Chondrocyte (in vitro differentiated cells): ENCODE data around the gene LXN. TPM values are rescaled to one million over a fixed set of nuclear protein-coding genes. Genes with fewer than 3 reads are reported as not detected.

Source experiments
- DNase-seq: peaks from one replicate; pipeline ENCODE4 v3.0.0; 2021; ENCODE audit warnings: mixed read lengths, low spot score
- H3K27ac Mint-ChIP-seq: one replicate; pipeline ENCODE4 v1.8.0; 2021; ENCODE audit warnings: mild to moderate bottlenecking, moderate library complexity, mixed read lengths; ENCODE audit not compliant: unreplicated experiment
- H3K27me3 Mint-ChIP-seq: 2 replicates; pipeline ENCODE4 v1.8.0; 2021; ENCODE audit warnings: low read depth, mixed read lengths
- H3K36me3 Mint-ChIP-seq: 2 replicates; pipeline ENCODE4 v1.8.0; 2021; ENCODE audit warnings: low read depth, mixed read lengths
- H3K4me1 Mint-ChIP-seq: 2 replicates; pipeline ENCODE4 v1.8.0; 2021; ENCODE audit warnings: low read depth, mild to moderate bottlenecking, mixed read lengths
- H3K4me3 Mint-ChIP-seq: one replicate; pipeline ENCODE4 v1.8.0; 2021; ENCODE audit warnings: mild to moderate bottlenecking, moderate library complexity, mixed read lengths; ENCODE audit not compliant: unreplicated experiment
- H3K9me3 Mint-ChIP-seq: 2 replicates; pipeline ENCODE4 v1.8.0; 2021; ENCODE audit warnings: low read depth, mixed read lengths
- CTCF ChIP-seq: fragments of 200-600 bp; sonication (generic); IDR thresholded peaks from 2 replicates; pipeline ENCODE4 v1.5.0; 2021; ENCODE audit warnings: antibody characterized with exemption, mild to moderate bottlenecking, moderate library complexity
- total RNA-seq: library from RNA; stranded (reverse); gene quantifications from 3 replicates; pipeline ENCODE4 v1.2.1, GENCODE V29; 2021

Gene LXN
- total RNA-seq, 1 donor from 2014 or later, result 3.3 TPM

- H3K9me3 Mint-ChIP-seq, result no peaks in the 10 kb centered on the region
- no peak overlapping the region for H3K27ac Mint-ChIP-seq
- TF ChIP-seq CTCF, result no peak
- H3K27me3 Mint-ChIP-seq, result no peaks in the 10 kb centered on the region
- no peak overlapping the region for H3K4me3 Mint-ChIP-seq
- DNase-seq, result no peak
- H3K36me3 Mint-ChIP-seq, result peaks cover 13% of the 10 kb centered on the region
- peaks cover 6% of the 10 kb centered on the region for H3K4me1 Mint-ChIP-seq
Observed at GRCh38 chr3:158660711-158661110, 11.7 kb downstream of the LXN start.

- H3K4me1 Mint-ChIP-seq, result peaks cover 6% of the 10 kb centered on the region
- H3K27ac Mint-ChIP-seq, result peak overlapping the region; percentile 49
- no peak overlapping the region for H3K4me3 Mint-ChIP-seq
- no peaks in the 10 kb centered on the region for H3K27me3 Mint-ChIP-seq
- no peak for DNase-seq
- peak; percentile 90 for TF ChIP-seq CTCF
- H3K36me3 Mint-ChIP-seq, result peaks cover 15% of the 10 kb centered on the region
- H3K9me3 Mint-ChIP-seq, result no peaks in the 10 kb centered on the region
Observed at GRCh38 chr3:158659454-158660237, 12.8 kb downstream of the LXN start.

GRCh38 chr3:158658889-158659288 is 13.6 kb downstream of the LXN start:
- H3K4me3 Mint-ChIP-seq, result no peak overlapping the region
- peaks cover 11% of the 10 kb centered on the region for H3K36me3 Mint-ChIP-seq
- peaks cover 6% of the 10 kb centered on the region for H3K4me1 Mint-ChIP-seq
- H3K27ac Mint-ChIP-seq, result no peak overlapping the region
- TF ChIP-seq CTCF, result no peak
- DNase-seq, result no peak
- no peaks in the 10 kb centered on the region for H3K9me3 Mint-ChIP-seq
- H3K27me3 Mint-ChIP-seq, result no peaks in the 10 kb centered on the region

GRCh38 chr3:158652463-158652862 is 20.0 kb downstream of the LXN start:
- DNase-seq, result no peak
- H3K36me3 Mint-ChIP-seq, result peaks cover 17% of the 10 kb centered on the region
- H3K9me3 Mint-ChIP-seq, result no peaks in the 10 kb centered on the region
- H3K27me3 Mint-ChIP-seq, result no peaks in the 10 kb centered on the region
- no peak for TF ChIP-seq CTCF
- no peak overlapping the region for H3K27ac Mint-ChIP-seq
- no peak overlapping the region for H3K4me3 Mint-ChIP-seq
- no peaks in the 10 kb centered on the region for H3K4me1 Mint-ChIP-seq

GRCh38 chr3:158651192-158651591 is 21.3 kb downstream of the LXN start:
- no peak overlapping the region for H3K27ac Mint-ChIP-seq
- DNase-seq, result no peak
- no peaks in the 10 kb centered on the region for H3K27me3 Mint-ChIP-seq
- no peaks in the 10 kb centered on the region for H3K9me3 Mint-ChIP-seq
- no peak overlapping the region for H3K4me3 Mint-ChIP-seq
- peaks cover 5% of the 10 kb centered on the region for H3K4me1 Mint-ChIP-seq
- no peak for TF ChIP-seq CTCF
- H3K36me3 Mint-ChIP-seq, result peaks cover 12% of the 10 kb centered on the region
